Activated T-cell treated with anti-CD3 and anti-CD28 coated beads, Interleukin-2, amount 50 U/mL, for 72 hours (primary cell): ENCODE measurements around the gene FAM171A1. TPM values are rescaled to one million over a fixed set of nuclear protein-coding genes. Genes with fewer than 3 reads are reported as not detected.

ENCODE experiments used
- ATAC-seq, 2 donors: fragments of 150-1000 bp; cut with Tn5 transposase; replicated peaks in 1 of 2; 2 replicates each; pipeline ENCODE4 v1.10.0; 2021; ENCODE audit warnings: moderate library complexity in 2 of 2, mild to moderate bottlenecking in 1 of 2
- DNase-seq, 2 donors: peaks; one replicate each; pipeline ENCODE4 v3.0.0; 2021 to 2022; ENCODE audit warnings: mixed read lengths in 1 of 2
- H3K27ac Mint-ChIP-seq: one replicate; pipeline ENCODE4 v1.8.0; 2022; ENCODE audit warnings: mild to moderate bottlenecking, moderate library complexity, mixed read lengths
- H3K27me3 Mint-ChIP-seq: one replicate; pipeline ENCODE4 v1.8.0; 2022; ENCODE audit warnings: low read depth, mixed read lengths
- H3K36me3 Mint-ChIP-seq, 2 donors: one replicate each; pipeline ENCODE4 v1.8.0; 2022; ENCODE audit warnings: mixed read lengths in 2 of 2, mild to moderate bottlenecking in 1 of 2; ENCODE audit not compliant: insufficient read depth in 2 of 2
- H3K4me1 Mint-ChIP-seq: one replicate; pipeline ENCODE4 v1.8.0; 2022; ENCODE audit warnings: low read depth, mixed read lengths
- H3K4me3 Mint-ChIP-seq, 2 donors: one replicate each; pipeline ENCODE4 v1.8.0; 2022; ENCODE audit warnings: mild to moderate bottlenecking in 2 of 2, mixed read lengths in 2 of 2, moderate library complexity in 2 of 2
- H3K9me3 Mint-ChIP-seq, 2 donors: one replicate each; pipeline ENCODE4 v1.8.0; 2022; ENCODE audit warnings: mixed read lengths in 2 of 2
- total RNA-seq, 2 donors: library from RNA; stranded (reverse); gene quantifications; one replicate each; pipeline ENCODE4 v1.2.3, GENCODE V29; 2022

Gene FAM171A1
- total RNA-seq, 2 donors from 2014 or later = 4.2 to 6.2 TPM

GRCh38 chr10:15163253-15163828 lies 207.7 kb downstream of the FAM171A1 start:
- H3K27ac Mint-ChIP-seq = no peak overlapping the region

More at GRCh38 chr10:15163253-15163828, 207.7 kb downstream of the FAM171A1 start:
- no peak for ATAC-seq
- Mint-ChIP-seq H3K9me3 (no peaks in the 10 kb centered on the region), H3K4me3 (peak overlapping the region; percentile 55 to 67), H3K4me1 (peaks cover 73% of the 10 kb centered on the region), H3K27me3 (no peaks in the 10 kb centered on the region), H3K36me3 (peaks cover 4 to 10% of the 10 kb centered on the region in 2 donors)
- DNase-seq = no peak

Other genes starting within 250 kb of the FAM171A1 start
- 10 to 100 TPM; 24.4 to 35.2 TPM for gene NMT2, start 202.6 kb downstream of the FAM171A1 start, total RNA-seq